MV-4-11 (cell line): ENCODE measurements around the gene ZC3H4.
A peak's percentile ranks its signal among the peaks of the same experiment; 100 is the strongest.

Source experiments
- DNase-seq: peaks from one replicate; lab custom pipeline; 2025; lab: John Stamatoyannopoulos, UW

Gene ZC3H4

DNA sequence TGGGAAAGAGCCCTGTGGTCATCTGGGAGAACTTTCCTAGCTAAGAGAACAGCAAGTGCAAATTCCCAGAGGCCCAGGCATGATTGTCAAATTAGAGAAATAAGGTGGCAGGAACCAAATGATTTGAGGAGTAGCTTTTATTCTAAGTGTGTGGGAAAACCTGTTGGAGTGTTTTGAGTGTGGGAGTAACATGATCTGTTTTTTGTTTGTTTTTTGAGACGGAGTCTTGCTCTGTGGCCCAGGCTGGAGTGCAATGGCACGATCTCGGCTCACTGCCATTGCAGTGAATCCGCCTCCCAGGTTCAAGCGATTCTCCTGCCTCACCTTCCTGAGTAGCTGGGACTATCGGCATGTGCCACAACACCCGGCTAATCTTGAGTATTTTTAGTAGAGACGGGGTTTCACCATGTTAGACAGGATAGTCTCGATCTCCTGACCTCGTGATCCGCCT lies 19.5 kb upstream of the ZC3H4 start:
- no peak for DNase-seq

DNA sequence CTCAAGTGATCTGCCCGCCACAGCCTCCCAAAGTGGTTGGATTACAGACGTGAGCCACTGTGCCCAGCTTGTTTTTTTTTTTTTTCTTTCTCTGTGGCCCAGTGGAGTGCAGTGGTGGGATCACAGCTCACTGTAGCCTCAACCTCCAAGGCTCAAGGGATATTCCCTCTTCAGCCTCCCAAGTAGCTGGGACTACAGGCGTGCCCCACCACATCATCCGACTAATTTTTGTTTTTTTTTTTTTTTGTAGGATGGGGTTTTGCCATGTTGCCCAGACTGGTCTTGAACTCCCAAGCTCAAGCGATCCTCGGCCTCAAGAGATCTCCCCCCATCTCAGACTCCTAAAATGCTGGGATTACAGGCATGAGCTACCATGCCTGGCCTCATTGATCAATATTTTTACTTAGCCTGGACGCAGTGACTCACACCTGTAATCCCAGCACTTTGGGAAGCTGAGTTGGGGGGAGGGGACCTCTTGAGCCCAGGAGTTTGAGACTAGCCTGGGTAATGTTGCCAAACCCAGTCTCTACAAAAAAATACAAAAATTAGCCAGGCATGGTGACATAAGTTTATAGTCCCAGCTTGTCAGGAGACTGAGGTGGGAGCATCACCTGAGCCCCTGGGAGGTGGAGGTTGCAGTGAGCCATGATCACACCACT lies 18.7 kb upstream of the ZC3H4 start:
- DNase-seq = no peak

DNA sequence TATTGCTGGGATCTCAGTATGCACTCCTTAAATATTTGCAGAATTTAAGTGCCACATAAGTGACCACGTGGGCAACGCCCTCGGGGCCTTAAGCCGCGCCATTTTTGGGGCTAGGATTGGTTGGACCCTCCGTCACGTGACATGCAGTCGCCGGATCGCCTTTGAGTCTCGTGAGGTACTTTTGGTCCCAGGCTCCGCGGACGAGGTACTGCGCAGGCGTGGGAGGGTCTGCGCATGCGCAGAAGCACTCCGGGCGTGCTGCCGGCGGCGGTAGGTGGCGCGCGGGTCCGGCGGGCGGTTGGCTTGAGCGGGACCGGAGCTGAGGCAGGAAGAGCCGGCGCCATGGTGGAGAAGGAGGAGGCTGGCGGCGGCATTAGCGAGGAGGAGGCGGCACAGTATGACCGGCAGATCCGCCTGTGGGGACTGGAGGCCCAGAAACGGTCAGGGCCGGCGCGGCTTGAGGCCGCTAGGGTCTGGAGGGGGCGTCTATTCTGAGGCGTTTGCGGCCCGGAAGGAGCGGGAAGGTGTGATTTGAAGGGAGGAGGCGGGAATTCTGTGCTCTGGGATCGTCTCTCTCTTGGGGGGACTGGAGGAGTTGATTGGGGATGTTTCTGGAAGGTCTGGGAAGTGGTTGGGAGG lies 17.1 kb upstream of the ZC3H4 start, which contains the start of gene SAE1:
Gene SAE1 (plus strand): TSS at position 247 of the 639 bp plus-strand sequence. CDS start 96 bp downstream, at position 343.
- peak; percentile 100 for DNase-seq

DNA sequence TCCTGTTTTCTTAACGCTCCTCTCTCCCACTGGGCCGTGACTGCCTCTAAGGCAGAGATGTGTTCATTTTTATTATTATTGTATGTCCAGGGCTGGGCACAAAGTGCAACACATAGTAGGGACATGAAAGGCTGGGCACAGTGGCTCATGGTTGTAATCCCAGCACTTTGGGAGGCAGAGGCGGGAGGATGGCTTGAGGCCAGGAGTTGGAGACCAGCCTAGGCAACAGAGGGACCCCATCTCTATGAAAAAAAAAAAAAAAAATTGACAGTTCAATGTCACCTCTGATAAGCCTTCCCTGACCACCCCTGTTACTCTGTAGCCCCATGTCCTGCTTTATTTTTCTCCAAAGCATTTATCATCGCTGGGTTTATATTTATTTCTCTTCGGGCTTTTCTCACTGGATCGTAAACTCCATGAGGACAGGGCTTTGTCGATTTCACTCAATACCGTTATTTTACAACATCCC lies 16.6 kb upstream of the ZC3H4 start:
- DNase-seq = no peak

DNA sequence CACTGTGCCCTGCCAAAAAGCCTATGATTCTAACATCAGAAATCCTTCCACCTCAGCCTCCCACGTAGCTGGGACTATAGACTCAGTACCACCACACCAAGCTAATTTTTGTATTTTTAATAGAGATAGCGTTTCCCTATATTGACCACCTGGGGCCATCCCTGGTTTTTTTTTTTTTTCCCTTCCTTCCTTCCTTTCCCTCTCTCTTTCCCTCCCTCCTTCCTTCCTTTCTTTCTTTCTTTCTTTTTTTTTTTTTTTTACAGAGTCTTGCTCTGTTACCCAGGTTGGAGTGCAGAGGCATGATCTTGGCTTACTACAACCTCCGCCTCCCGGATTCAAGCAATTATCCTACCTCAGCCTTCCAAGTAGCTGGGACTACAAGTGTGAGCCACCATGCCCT lies 16.0 kb upstream of the ZC3H4 start:
- no peak for DNase-seq

DNA sequence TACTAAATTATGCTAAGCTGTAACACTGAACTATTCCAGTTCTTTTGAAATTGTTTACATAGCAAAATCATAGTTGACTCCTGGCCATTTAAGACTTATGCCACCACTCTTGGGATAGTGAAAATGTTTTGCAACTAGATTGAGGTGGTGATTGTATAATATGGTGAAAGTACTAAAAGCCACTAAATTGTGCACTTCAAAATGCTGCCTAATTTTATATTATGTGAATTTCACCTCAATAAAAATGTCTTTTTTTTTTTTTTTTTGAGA lies 12.0 kb upstream of the ZC3H4 start:
- DNase-seq = no peak

DNA sequence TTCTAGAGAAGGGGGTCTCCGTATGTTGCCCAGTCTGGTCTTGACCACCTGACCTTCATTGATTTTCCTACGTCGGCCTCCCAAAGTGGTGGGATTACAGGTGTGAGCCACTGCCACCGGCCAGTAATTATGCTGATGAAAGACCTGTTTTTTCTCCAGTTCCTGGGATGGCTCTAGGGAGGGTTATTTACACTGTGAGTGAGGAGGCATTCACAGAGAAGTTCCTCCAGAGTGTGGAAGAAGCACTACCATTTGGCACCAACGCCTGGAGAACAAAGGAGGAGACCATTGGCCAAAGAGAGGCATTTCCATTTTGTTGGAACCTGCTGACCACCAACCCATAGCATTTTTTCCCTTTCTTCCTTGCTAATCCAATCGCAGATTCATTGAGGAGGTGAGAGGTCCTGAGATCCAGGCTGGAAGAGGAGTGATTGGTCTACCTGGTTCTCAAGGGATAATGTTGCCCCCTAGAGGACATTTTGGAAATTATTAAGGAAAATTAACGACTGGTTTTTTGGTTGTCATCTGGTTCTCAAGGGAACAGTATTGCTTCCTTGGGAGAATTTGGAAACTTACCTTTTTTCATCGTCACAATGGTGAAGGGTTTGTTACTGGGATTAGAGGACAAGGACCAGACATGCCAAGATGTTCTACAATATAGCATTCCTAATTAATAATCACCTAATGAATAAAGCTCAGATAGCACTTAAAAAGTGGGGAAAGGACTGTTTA lies 11.5 kb upstream of the ZC3H4 start:
- DNase-seq = peak; percentile 62

DNA sequence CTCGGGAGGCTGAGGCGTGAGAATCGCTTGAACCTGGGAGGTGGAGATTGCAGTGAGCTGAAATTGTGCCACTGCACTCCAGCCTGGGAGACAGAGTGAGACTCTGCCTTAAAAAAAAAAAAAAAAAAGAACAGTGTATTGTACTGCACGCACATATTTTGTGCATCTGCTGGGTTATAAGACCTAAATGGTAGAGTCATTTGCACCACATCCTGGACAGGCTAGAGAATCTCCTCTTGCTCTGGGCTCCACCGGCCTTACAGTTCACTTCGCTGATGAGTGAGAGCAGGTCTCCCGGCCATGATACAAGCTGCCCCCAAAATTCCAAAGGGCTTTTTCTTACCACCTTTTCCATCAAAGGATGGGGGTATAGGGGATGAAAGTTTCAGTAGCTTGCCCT lies 9.8 kb upstream of the ZC3H4 start:
- no peak for DNase-seq

DNA sequence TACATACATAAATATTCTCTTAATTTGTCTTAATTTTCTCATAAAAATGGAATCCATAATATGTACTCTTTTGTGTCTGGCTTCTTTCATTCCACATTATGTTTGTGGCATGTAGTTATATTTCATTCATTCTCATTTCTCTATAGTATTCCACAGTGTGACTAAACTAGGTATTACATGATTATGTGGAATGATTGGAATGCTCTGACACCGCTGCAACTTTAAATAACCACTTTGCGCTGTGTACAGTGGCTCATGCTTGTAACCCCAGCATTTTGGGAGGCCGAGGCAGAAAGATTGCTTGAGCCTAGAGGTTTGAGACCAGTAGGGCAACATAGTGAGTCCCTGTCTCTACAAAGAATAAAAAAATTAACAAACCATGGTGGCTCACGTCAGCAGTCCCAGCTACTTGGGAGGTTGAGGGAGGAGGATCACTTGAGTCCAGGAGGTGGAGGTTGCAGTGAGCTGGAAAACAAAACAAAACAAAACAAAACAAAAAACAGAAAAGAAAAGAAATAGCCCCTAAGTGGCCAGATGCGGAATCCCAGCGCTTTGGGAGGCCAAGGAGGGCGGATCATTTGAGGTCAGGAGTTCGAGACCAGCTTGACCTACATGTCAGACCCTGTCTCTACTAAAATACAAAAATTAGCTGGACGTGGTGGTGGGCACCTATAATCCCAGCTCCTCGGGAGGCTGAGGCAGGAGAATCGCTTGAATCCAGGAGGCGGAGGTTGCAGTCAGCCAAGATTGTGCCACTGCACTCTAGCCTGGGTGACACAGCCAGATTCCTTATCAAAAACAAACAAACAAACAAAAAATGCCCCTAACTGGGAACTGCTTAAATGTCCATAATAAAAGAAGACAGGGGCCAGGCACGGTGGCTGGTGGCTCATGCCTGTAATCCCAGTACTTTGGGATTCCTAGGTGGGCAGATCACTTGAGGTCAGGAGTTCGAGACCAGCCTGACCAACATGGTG lies 9.1 kb upstream of the ZC3H4 start:
- no peak for DNase-seq

DNA sequence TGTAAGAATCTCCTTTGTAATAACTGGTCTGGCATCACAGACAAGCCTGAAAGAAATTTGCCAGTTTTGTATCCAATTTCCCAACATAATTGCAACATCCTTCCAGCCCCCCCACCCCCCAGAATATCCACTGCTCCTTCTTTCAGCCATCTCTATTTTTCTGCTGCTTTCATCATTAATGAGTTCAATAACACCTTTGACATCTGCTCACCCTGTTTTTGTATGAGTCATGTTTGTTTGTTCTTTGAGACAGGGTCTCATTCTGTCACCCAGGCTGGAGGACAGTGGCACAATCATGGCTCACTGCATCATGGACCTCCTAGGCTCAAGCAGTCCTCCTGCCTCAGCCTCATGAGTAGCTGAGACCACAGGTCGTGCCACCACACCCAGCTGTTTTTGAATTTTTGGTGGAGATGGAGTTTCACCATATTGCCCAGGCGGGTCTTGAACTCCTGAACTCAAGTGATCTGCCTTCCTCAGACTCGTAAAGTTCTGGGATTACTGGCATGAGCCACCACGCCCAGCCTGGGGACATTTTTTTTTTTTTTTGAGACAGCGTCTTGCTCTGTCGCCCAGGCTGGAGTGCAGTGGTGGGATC lies 7.0 kb upstream of the ZC3H4 start:
- DNase-seq = peak; percentile 22

DNA sequence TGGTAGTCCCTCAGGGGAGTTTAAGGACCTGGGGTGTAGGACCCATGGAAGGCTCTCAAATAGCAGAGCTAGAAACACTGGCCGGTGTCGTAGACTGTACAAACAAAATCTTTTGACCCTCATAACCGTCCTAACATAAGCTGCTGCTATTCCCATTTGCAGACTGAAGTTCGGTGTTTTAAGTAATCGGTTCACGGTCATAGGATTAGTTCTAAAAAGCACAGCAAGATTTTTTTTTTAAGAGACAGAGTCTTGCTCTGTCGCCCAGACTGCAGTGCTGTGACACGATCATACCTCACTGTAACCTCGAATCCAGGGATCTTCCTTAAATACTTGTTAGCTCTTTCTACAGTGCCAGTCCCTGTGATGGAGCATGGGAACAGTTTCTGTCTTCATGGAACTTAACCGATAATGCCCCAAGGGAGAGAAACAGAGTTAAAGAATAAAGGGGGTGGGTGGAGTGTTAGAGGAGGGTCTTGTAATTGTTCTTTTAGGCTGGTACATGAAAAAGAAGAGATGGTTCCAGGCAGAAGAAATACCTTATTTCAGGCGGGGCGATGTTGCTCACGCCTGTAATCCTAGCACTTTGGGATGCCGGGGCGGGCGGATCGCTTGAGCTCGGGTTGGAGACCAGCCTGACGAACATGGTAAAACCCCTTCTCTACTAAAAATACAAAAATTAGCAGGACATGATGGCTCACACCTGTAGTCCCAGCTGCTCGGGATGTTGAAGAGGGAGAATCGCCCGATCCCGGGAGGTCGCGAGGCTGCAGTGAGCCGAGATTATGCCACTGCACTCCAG lies 475 bp upstream of the ZC3H4 start:
- DNase-seq = no peak

DNA sequence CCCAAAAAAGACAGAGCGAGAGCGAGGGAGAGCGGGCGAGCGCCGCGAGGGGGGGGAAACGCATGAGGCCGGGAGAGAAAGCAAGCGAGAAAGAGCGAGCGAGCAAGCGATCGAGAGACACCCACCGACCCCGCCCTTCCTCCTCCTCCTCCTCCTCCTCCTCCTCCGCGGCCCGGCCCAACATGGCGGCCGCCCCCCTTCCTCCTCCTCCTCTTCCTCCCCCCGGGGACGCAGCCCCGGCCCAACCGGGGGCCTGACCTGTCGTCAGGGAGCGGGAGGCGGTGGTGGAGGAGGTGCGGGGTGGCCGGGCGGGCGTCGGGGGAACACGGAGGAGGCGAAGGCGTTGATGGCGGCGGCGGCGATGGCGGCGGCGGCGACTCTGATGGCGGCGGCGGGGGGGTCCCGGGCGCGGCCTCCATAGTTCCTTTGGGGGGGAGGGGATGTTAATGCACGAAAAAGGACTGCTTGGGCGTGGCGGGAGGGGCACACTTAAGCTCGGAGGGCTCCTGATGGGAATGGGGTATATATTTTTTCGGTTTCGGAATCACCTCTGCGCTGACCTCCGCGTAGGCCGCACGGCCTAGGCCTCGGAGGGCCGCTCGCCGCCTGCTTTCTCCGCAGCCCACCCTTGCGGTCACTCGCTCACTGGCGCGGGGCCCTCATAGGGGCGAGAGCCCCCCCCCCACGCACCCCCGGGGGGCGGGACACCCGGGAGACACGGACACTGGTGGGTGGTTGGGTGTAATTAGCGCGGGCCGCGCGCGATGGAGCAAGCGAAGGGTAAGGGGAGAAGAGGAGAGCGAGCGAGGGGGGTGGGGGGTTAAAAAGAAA lies 1.2 kb downstream of the ZC3H4 start:
- peak; percentile 85 for DNase-seq

DNA sequence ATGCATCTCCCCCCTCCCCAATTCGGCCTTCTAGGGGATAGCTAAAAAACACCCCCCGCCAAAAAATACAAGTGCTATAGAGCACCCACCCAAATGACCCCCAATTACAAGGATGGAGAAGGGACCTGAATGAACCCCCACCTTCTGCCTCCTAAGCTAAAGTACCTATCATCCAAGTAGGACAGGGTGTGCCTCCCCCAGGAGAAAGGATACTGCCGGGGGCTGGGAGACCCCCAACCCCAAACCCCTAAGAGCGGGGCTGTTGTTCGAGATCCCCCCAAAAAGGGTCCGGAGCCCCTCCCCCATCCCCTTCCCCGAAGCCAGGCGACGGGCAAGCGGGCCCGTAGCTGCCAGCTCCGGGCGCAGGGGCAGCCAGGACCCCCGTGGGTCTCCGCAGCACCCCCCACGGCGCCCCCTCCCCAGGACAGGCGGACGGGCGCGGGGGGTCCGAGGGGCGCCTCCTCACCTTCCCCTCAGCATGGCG lies 1.9 kb downstream of the ZC3H4 start:
- no peak for DNase-seq

DNA sequence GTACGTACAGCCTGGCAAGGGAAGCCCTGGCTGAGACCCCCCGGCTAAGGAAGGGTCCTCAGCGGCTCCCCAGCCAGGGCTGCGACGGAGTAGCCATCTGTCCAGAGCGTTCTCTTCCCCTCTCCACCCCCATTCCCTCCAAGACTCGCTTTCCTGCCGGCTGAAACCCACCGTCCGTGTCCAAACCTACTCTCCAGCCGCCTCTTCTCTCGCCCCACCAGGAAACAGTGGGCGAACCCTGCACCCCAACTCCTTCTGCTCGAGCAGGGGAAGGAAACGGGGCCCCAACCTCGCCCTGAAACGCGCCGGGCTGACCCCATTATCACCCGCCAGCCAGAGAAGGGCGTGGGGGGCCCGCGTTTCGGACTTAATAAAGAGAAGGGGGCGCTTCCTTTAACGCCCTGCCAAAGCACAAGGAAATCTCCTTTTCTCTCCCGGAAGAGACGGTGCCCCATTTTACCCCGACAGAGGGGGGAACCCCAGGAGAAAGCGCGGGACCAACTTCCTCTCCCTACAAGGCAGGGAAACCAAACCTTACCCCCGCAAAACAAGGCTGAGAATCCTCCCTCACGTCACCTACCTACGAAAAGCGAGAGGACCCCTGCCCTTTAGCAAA lies 2.5 kb downstream of the ZC3H4 start:
- DNase-seq = peak; percentile 39

DNA sequence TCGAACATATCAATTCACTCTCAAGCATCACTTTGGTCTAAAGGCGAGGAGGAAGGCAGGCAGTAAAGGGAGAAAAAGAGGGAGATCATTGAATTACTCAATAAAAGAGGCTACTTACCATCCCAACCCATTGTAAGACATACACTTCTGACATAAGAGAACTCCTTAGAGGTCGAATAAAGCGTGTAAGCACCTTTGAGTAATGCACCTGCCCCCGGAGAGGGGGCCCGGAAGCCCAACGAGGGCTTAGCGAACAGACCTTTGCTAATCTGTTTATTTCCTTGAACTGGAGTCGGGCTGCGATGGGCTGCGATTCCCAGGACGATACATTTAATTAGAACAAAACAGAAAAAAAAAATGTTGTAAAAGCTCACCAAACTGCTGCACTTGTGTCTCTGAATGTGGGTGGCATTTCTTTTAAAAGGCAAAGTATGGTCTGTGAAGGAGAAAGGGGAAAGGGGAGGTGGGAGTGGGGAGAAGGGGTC lies 3.0 kb downstream of the ZC3H4 start:
- DNase-seq = no peak

DNA sequence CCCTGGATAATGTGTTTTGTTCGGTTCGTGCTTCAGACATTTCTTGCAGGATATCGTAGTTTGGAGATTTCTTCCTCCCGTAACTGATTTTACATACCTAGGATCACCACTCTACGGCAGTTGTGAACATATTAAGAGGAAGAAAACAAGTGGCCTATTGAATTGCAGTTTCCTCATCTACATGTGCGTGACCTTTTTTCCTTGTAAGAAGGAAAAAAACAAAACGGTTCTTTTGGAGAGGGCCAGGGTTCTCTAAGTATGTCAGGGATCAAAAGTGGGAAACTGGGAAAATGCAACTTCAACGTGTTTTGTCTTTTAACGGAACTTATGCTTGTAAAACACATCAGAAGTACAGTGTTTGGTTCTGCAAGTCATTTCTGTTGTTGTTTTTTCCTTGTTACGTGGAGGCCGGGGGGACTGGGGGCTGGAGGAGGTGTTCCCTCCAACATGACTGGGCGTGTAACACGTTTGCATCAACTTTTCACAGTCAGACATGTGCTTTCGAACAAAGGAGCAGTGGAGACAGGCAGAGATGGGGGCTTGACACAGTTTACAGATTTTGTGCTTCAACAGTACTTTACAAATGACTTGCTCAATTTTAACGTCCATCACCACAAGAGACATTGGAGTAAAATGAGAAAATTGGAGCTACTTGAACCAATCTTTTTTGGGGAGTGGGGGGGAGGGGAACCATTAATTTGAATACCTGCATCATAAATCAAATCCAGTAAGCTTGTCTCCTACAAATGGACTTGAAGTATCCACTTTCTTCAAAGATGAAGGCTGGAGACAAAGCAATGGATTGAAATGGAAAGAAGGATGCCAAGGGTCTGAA lies 3.8 kb downstream of the ZC3H4 start:
- peak; percentile 74 for DNase-seq

DNA sequence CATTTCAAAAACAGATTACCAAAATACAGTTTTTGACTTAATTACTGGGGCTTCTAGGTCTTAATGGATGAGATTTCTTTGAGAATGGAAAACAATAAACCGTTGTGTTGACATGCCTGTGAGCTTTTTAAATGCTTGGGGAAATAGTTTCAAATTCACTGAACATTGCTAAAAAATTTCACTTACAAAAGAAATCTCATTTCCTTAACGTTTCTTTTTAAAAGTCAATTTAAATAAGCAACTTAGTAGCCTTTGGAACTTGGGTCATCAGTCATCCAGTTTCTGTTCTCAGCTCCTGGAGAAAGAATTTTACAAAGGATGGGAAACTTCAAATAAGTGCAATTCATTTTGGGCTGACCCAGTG lies 4.4 kb downstream of the ZC3H4 start:
- DNase-seq = no peak
